ENCODE measurements around the gene TRIP12.
A peak's percentile ranks its signal among the peaks of the same experiment; 100 is the strongest.
"Not testable (repeated sequence)": the region's sequence is repeated elsewhere in the genome, so short reads cannot be mapped to it uniquely, and the experiment has no call there.

TRIP12 gene

GRCh38 chr2:229821316-229821715 lies 100.5 kb downstream of the TRIP12 start:
- no peak for DNase-seq

- DNase-seq = no peak
These were observed 103.6 kb downstream of the TRIP12 start for GRCh38 chr2:229818230-229818629.

- DNase-seq = no peak
These were observed 106.0 kb downstream of the TRIP12 start for GRCh38 chr2:229815858-229816257.

GRCh38 chr2:229815342-229815741 lies 106.5 kb downstream of the TRIP12 start:
- DNase-seq = no peak

GRCh38 chr2:229810786-229811185 lies 111.0 kb downstream of the TRIP12 start:
- no peak for DNase-seq

- DNase-seq = no peak
These were observed 116.2 kb downstream of the TRIP12 start for GRCh38 chr2:229805559-229805958.

- DNase-seq = no peak
These were observed 119.0 kb downstream of the TRIP12 start for GRCh38 chr2:229802785-229803184.

GRCh38 chr2:229800997-229801754 lies 120.6 kb downstream of the TRIP12 start:
- DNase-seq = peak; percentile 18 to 45

GRCh38 chr2:229798446-229799155 lies 123.2 kb downstream of the TRIP12 start:
- DNase-seq = no peak

GRCh38 chr2:229795058-229795457 lies 126.8 kb downstream of the TRIP12 start:
- no peak for DNase-seq

- DNase-seq = no peak
These were observed 127.2 kb downstream of the TRIP12 start for GRCh38 chr2:229794636-229795035.

GRCh38 chr2:229786289-229786688 lies 135.5 kb downstream of the TRIP12 start:
- not testable (repeated sequence) for DNase-seq

- no peak for DNase-seq
These were observed 137.0 kb downstream of the TRIP12 start for GRCh38 chr2:229784791-229785190.

- no peak for DNase-seq
These were observed 138.6 kb downstream of the TRIP12 start for GRCh38 chr2:229783108-229783721.

GRCh38 chr2:229780856-229781773 lies 140.7 kb downstream of the TRIP12 start:
- peak in 1 of 2 experiments; percentile 29 for DNase-seq

- DNase-seq = no peak
These were observed 142.2 kb downstream of the TRIP12 start for GRCh38 chr2:229779650-229780049.

GRCh38 chr2:229777716-229778115 lies 144.1 kb downstream of the TRIP12 start:
- DNase-seq = no peak

GRCh38 chr2:229775614-229776313 lies 146.0 kb downstream of the TRIP12 start:
- no peak for DNase-seq

- no peak for DNase-seq
These were observed 147.6 kb downstream of the TRIP12 start for GRCh38 chr2:229774237-229774636.

- no peak for DNase-seq
These were observed 153.6 kb downstream of the TRIP12 start for GRCh38 chr2:229768235-229768634.

- DNase-seq = no peak
These were observed 156.1 kb downstream of the TRIP12 start for GRCh38 chr2:229765721-229766120.

- DNase-seq = no peak
These were observed 160.1 kb downstream of the TRIP12 start for GRCh38 chr2:229761663-229762062.

Measured in NCI-H1930 (cell line).